Anterior cingulate cortex (tissue), 58 donors: ENCODE results near the gene TBC1D9B.

Experiments used
- DNase-seq, 58 donors: peaks; one replicate each; lab custom pipeline; 2025; lab: John Stamatoyannopoulos, UW

TBC1D9B gene

GRCh38 chr5:179907556-179908324 is at the start of gene TBC1D9B:
TBC1D9B (minus strand) TSS chr5:179907897; CDS start chr5:179907821, 76 bp downstream.
- DNase-seq = peak in 48 of 58 donors; percentile 14 to 76 (median 55)

GRCh38 chr5:179955630-179956029 is 47.9 kb upstream of the TBC1D9B start:
- DNase-seq = no peak

GRCh38 chr5:179955062-179955461 is 47.4 kb upstream of the TBC1D9B start:
- no peak for DNase-seq

GRCh38 chr5:179954434-179954833 is 46.7 kb upstream of the TBC1D9B start:
- no peak for DNase-seq

GRCh38 chr5:179953987-179954386 is 46.3 kb upstream of the TBC1D9B start:
- DNase-seq = no peak

GRCh38 chr5:179936976-179937681 is 29.4 kb upstream of the TBC1D9B start:
- DNase-seq = no peak

GRCh38 chr5:179930788-179931473 is 23.2 kb upstream of the TBC1D9B start:
- DNase-seq = peak in 3 of 58 donors; percentile 9 to 33 (median 17)

GRCh38 chr5:179927824-179928223 is 20.1 kb upstream of the TBC1D9B start:
- DNase-seq = no peak

GRCh38 chr5:179926657-179927056 is 19.0 kb upstream of the TBC1D9B start:
- DNase-seq = no peak

GRCh38 chr5:179923436-179923835 is 15.7 kb upstream of the TBC1D9B start:
- DNase-seq = no peak

GRCh38 chr5:179920175-179920574 is 12.5 kb upstream of the TBC1D9B start:
- DNase-seq = no peak

GRCh38 chr5:179919487-179920060 is 11.9 kb upstream of the TBC1D9B start:
- no peak for DNase-seq

- DNase-seq = no peak
These were observed 11.2 kb upstream of the TBC1D9B start for GRCh38 chr5:179918742-179919486.

GRCh38 chr5:179916523-179916922 is 8.8 kb upstream of the TBC1D9B start:
- no peak for DNase-seq

GRCh38 chr5:179915406-179915935 is 7.8 kb upstream of the TBC1D9B start:
- no peak for DNase-seq

- no peak for DNase-seq
These were observed 6.5 kb upstream of the TBC1D9B start for GRCh38 chr5:179914032-179914755.

GRCh38 chr5:179913461-179913860 is 5.8 kb upstream of the TBC1D9B start:
- no peak for DNase-seq

- DNase-seq = peak in 18 of 58 donors; percentile 9 to 58 (median 26)
These were observed 5.3 kb upstream of the TBC1D9B start for GRCh38 chr5:179912951-179913350.

- no peak for DNase-seq
These were observed 4.7 kb upstream of the TBC1D9B start for GRCh38 chr5:179912386-179912785.
